OCI-LY1 (cell line): ENCODE results near the gene OR52E5.

Experiments
- CTCF ChIP-seq: fragments of 200-600 bp; sonication (generic), shearing (Covaris generic); IDR thresholded peaks from 2 replicates; pipeline ENCODE4 v1.5.1; 2017; ENCODE audit warnings: mild to moderate bottlenecking, antibody characterized with exemption, low read length, moderate library complexity, mixed read lengths
- EZH2 ChIP-seq: fragments of 200-600 bp; sonication (generic), shearing (Covaris generic); IDR thresholded peaks from 2 replicates; pipeline ENCODE4 v1.8.0; 2017; ENCODE audit warnings: borderline replicate concordance, mixed run types, mild to moderate bottlenecking, antibody characterized with exemption, low read length, moderate library complexity, mixed read lengths

- no peak for TF ChIP-seq CTCF
- no peak for TF ChIP-seq EZH2
Observed at GRCh38 chr11:5922749-5923426, 29.9 kb downstream of the OR52E5 start.
